ENCODE measurements around the gene CUX1.

- TF ChIP-seq ZFP41 (tag by site-specific recombination; IDR thresholded peaks at IDR 0.05; ENCODE audit: borderline replicate concordance) (no peak), ZNF175 (tag by site-specific recombination; IDR thresholded peaks at IDR 0.05) (no peak), ZNF280C (tag by site-specific recombination; IDR thresholded peaks at IDR 0.05) (no peak), ZNF670 (tag by site-specific recombination; IDR thresholded peaks at IDR 0.05; ENCODE audit: low read depth) (no peak), CTCF (tag by site-specific recombination; IDR thresholded peaks at IDR 0.05) (no peak), MYNN (tag by site-specific recombination; IDR thresholded peaks at IDR 0.05; ENCODE audit: borderline replicate concordance) (no peak), YY1 (tag by site-specific recombination; IDR thresholded peaks at IDR 0.05) (no peak), TSHZ1 (tag by site-specific recombination; IDR thresholded peaks at IDR 0.05; ENCODE audit: borderline replicate concordance) (no peak), ZNF274 (IDR thresholded peaks at IDR 0.05; ENCODE audit: low read length) (no peak), ZNF274 (tag by site-specific recombination; IDR thresholded peaks at IDR 0.05; ENCODE audit: borderline replicate concordance) (no peak), SP3 (tag by site-specific recombination; IDR thresholded peaks at IDR 0.05) (no peak), PATZ1 (tag by site-specific recombination; IDR thresholded peaks at IDR 0.05) (no peak), BCL6B (tag by site-specific recombination; IDR thresholded peaks at IDR 0.05) (no peak)
These were observed 415.3 kb downstream of the CUX1 start for GRCh38 chr7:102232611-102233286.
